GM12874 (cell line): ENCODE measurements around the gene UBE2F.

Source experiments
- CTCF ChIP-seq: IDR thresholded peaks from 2 replicates; pipeline ENCODE4 v1.5.1; 2011; ENCODE audit warnings: low read depth, mild to moderate bottlenecking, control low read depth, low read length, moderate library complexity; ENCODE audit not compliant: insufficient read depth

UBE2F gene

GRCh38 chr2:238059505-238059904 lies 92.7 kb downstream of the UBE2F start:
- no peak for TF ChIP-seq CTCF

- TF ChIP-seq CTCF, result no peak
These were observed 93.3 kb downstream of the UBE2F start for GRCh38 chr2:238060096-238060541.

GRCh38 chr2:238060542-238061314 lies 93.9 kb downstream of the UBE2F start, which contains the start of gene SCLY:
TSS of gene SCLY (plus strand) at chr2:238061001. CDS start at chr2:238061055, 54 bp downstream.
- no peak for TF ChIP-seq CTCF

- no peak for TF ChIP-seq CTCF
These were observed 94.7 kb downstream of the UBE2F start for GRCh38 chr2:238061315-238062202.

GRCh38 chr2:238063414-238064189 lies 96.8 kb downstream of the UBE2F start:
- no peak for TF ChIP-seq CTCF

GRCh38 chr2:238064376-238064775 lies 97.6 kb downstream of the UBE2F start:
- no peak for TF ChIP-seq CTCF
